ENCODE results near the gene UNC5B.

The UNC5B gene

DNA sequence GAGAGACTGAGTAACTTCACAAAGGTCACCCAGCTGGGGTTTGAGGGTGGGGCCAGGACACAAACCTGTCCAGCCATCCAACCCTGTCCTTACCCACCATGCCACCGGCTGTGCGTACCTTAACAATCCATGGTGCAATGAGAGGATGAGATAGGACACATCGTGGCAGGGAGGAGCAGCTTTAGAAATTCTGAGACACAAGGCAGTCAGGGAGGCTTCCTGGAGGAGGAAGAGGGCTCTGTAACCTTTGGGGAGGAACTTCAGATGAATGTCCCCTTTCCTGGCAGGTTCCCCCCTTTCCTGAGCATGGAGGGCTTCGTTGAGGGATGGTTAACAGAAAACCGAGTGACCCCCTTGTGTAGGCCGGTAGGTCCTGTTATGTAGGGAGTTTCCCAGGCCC is 71.0 kb downstream of the UNC5B start:
- Histone ChIP-seq H3K27me3 (ENCODE audit: insufficient read depth, poor library complexity, severe bottlenecking) (no peaks in the 10 kb centered on the region), H3K27ac (replicated peaks) (no peak overlapping the region), H3K4me3 (replicated peaks; ENCODE audit: insufficient read depth, low read length) (no peak overlapping the region)
- no peak for DNase-seq (ENCODE audit: low read depth in 1 of 2, low spot score in 1 of 2)
- no peak for TF ChIP-seq SPI1 (IDR thresholded peaks at IDR 0.05; ENCODE audit: borderline replicate concordance, low read depth)
- TF ChIP-seq, protein P1, sequence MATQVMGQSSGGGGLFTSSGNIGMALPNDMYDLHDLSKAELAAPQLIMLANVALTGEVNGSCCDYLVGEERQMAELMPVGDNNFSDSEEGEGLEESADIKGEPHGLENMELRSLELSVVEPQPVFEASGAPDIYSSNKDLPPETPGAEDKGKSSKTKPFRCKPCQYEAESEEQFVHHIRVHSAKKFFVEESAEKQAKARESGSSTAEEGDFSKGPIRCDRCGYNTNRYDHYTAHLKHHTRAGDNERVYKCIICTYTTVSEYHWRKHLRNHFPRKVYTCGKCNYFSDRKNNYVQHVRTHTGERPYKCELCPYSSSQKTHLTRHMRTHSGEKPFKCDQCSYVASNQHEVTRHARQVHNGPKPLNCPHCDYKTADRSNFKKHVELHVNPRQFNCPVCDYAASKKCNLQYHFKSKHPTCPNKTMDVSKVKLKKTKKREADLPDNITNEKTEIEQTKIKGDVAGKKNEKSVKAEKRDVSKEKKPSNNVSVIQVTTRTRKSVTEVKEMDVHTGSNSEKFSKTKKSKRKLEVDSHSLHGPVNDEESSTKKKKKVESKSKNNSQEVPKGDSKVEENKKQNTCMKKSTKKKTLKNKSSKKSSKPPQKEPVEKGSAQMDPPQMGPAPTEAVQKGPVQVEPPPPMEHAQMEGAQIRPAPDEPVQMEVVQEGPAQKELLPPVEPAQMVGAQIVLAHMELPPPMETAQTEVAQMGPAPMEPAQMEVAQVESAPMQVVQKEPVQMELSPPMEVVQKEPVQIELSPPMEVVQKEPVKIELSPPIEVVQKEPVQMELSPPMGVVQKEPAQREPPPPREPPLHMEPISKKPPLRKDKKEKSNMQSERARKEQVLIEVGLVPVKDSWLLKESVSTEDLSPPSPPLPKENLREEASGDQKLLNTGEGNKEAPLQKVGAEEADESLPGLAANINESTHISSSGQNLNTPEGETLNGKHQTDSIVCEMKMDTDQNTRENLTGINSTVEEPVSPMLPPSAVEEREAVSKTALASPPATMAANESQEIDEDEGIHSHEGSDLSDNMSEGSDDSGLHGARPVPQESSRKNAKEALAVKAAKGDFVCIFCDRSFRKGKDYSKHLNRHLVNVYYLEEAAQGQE (IDR thresholded peaks at IDR 0.05; ENCODE audit: insufficient replicate concordance, low read depth), result no peak
- TF ChIP-seq GABPA (IDR thresholded peaks at IDR 0.05; ENCODE audit: low read depth), result no peak
- TF ChIP-seq POLR2AphosphoS5 (IDR thresholded peaks at IDR 0.05; ENCODE audit: low read depth), result no peak
- TF ChIP-seq, protein P2, sequence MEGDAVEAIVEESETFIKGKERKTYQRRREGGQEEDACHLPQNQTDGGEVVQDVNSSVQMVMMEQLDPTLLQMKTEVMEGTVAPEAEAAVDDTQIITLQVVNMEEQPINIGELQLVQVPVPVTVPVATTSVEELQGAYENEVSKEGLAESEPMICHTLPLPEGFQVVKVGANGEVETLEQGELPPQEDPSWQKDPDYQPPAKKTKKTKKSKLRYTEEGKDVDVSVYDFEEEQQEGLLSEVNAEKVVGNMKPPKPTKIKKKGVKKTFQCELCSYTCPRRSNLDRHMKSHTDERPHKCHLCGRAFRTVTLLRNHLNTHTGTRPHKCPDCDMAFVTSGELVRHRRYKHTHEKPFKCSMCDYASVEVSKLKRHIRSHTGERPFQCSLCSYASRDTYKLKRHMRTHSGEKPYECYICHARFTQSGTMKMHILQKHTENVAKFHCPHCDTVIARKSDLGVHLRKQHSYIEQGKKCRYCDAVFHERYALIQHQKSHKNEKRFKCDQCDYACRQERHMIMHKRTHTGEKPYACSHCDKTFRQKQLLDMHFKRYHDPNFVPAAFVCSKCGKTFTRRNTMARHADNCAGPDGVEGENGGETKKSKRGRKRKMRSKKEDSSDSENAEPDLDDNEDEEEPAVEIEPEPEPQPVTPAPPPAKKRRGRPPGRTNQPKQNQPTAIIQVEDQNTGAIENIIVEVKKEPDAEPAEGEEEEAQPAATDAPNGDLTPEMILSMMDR (IDR thresholded peaks at IDR 0.05; ENCODE audit: insufficient read depth, low read length), result no peak

DNA sequence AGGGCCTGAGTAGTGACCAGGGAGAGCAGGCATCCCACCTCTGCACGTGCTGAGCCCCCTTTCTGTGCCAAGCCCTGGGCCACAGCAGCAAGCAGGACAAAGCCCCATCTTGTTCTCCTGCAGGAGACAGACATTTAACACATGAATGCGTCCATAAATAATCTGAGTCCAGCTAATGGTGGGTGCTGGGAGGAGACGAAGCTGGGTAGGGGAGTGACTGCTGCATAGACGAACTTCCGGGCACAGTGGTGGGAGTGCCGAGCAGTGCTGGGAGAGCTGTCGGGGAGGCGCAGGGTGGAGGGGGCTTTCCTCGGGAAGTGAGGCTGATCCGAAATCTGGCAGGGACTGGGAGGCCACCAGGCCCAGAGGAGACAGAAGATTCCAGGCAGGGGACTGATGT is 71.5 kb downstream of the UNC5B start:
- TF ChIP-seq, protein P1 (IDR thresholded peaks at IDR 0.05; ENCODE audit: insufficient replicate concordance, low read depth), result no peak
- no peak overlapping the region for H3K4me3 ChIP-seq (replicated peaks; ENCODE audit: insufficient read depth, low read length)

DNA sequence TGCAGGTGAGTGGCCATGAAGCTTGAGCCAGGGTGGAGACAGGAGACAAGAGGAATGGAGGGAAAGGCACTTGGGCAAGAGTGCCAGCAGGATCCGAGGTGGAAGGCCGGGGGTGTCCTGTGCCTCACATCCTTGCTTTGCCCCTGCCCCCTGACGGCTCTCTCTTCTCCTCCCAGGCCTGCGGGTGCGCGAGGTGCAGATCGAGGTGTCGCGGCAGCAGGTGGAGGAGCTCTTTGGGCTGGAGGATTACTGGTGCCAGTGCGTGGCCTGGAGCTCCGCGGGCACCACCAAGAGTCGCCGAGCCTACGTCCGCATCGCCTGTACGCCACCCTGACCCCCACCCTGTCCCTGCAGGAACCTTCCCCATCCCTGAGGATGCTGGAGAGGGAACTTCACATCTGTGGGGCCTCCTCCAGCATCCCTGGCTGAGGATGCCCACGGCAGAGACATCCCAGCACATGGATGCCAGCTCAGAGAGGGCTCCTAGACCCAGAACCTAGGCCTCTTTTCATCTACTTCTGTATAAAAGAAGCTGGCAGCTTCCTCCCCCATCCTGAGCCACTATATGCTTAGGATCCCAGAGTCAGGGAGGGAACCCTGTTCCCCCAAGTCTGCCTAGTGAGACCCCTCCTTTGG is 72.3 kb downstream of the UNC5B start:
- no peak for DNase-seq (ENCODE audit: low read depth in 1 of 2, low spot score in 1 of 2)
- Histone ChIP-seq H3K4me3 (replicated peaks; ENCODE audit: insufficient read depth, low read length) (no peak overlapping the region), H3K27me3 (ENCODE audit: insufficient read depth, poor library complexity, severe bottlenecking) (no peaks in the 10 kb centered on the region), H3K27ac (replicated peaks) (no peak overlapping the region)
- TF ChIP-seq POLR2AphosphoS5 (IDR thresholded peaks at IDR 0.05; ENCODE audit: low read depth) (no peak), GABPA (IDR thresholded peaks at IDR 0.05; ENCODE audit: low read depth) (no peak), SPI1 (IDR thresholded peaks at IDR 0.05; ENCODE audit: borderline replicate concordance, low read depth) (no peak)
- TF ChIP-seq, protein P2 (IDR thresholded peaks at IDR 0.05; ENCODE audit: insufficient read depth, low read length), result no peak
- TF ChIP-seq, protein P1 (IDR thresholded peaks at IDR 0.05; ENCODE audit: insufficient replicate concordance, low read depth), result no peak

More for the DNA sequence above, 71.5 kb downstream of the UNC5B start:
- Histone ChIP-seq H3K27me3 (ENCODE audit: insufficient read depth, poor library complexity, severe bottlenecking) (no peaks in the 10 kb centered on the region), H3K27ac (replicated peaks) (no peak overlapping the region)
- DNase-seq (ENCODE audit: low read depth in 1 of 2, low spot score in 1 of 2), result no peak
